Measurements from ENCODE around the gene C1GALT1. TPM values are rescaled to one million over a fixed set of nuclear protein-coding genes. Genes with fewer than 3 reads are reported as not detected.
A peak's percentile ranks its signal among the peaks of the same experiment; 100 is the strongest.
"Not testable (repeated sequence)": the region's sequence is repeated elsewhere in the genome, so short reads cannot be mapped to it uniquely, and the experiment has no call there.

C1GALT1 gene
- total RNA-seq, 1 experiment from 2014 or later: 16.3 TPM

DNA sequence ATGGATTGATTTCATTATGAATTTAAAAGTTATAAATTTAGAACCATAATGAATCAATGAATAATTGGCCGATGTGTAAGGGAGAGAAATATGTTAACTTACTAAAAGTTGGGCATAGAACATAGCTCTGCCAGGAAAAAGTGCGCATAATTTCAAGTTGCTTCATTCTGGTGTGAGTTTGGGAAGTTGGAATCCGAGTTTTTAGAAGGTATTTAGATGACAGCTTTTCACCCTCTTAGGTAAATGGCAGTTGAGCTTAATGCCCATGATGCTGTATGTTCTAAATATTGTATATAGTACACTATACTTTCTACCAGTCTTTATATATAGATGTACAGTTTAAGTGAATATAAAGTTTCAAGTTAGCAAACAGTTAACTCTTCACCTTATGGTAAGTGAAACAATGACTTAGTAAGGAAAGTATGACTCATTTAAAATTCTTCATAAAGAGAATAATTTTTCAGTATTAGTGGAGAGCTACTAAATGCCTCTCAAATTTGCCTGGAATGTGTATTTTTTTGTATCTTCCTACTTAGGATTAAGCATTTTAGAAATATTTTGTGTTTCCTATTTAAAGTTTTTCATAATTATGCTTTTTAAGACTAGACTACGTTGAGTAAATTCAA is 1.6 kb downstream of the C1GALT1 start:
- no peak for DNase-seq
- peak overlapping the region; percentile 97 for H3K4me3 ChIP-seq
- no peaks in the 10 kb centered on the region for H3K27me3 ChIP-seq
- no peaks in the 10 kb centered on the region for H3K9me3 ChIP-seq
- H3K36me3 ChIP-seq: peaks cover 11% of the 10 kb centered on the region; the same call in 1 of the 2 replicates

DNA sequence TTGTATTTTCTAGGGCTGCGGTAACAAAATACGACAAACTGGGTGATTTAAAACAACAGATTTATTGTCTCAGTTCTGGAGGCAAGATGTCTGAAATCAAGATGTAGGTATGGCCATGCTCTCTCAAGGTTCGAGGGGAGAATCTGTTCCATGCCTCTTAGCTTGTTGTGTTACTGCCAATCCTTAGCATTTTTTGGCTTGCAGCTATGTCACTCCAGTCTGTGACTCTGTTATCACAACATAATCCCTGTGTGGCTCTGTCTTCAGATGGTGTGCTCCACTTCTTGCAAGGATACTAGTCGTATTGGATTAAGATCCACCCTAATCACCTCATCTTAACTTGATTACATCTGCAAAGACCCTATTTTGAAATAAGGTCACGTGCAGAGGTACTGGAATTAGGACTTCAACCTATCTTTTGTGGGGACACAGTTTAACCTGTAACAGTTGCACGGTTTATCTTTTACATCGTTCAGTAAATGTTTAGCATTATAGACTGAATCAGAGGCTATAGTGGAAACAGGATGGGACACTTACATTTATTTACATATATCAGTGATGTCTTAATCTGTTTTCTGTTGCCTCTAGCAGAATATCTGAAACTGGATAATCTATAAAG is 3.1 kb downstream of the C1GALT1 start:
- DNase-seq: no peak
- Histone ChIP-seq H3K27me3 (no peaks in the 10 kb centered on the region), H3K9me3 (no peaks in the 10 kb centered on the region), H3K4me3 (no peak overlapping the region), H3K36me3 (peaks cover 11% of the 10 kb centered on the region)

DNA sequence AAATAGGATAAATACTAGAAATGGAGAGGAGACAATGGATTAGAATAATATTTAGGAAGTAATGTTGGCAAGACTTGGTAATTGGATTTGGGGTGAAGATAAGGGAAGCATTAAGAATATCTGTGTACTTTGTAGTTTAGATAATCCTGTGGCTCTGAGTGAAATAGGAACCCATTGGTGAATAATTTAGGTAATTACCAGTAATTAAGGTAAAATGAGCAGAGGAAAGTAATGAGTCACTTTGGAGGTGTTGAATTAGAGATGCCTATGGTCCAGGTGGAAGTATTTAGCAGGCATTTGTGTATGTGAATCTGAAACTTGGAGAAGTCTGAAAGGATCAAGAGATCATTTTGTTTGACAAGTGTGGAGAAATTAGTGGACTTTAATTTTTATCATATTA is 5.7 kb downstream of the C1GALT1 start:
- H3K27me3 ChIP-seq: no peaks in the 10 kb centered on the region

DNA sequence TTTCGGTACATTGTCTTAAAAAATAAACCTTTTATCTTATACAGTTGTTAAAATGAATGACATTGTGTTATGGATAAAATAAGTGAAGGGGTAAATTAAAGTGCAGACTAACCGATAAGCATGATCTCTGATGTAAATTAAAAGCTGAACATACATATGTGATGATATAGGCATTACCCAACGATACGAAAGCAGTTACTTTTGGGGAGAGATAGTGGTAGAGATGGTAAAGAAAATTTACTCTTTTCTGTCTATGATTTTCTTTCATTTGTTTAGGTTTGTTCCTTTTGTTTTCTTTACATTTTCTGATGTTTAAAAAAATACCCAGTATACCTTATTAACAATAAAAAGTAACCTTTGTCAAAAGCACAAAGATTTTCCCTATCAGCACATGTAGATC is 6.4 kb downstream of the C1GALT1 start:
- Histone ChIP-seq H3K36me3 (peaks cover 20% of the 10 kb centered on the region), H3K4me3 (no peak overlapping the region), H3K27me3 (no peaks in the 10 kb centered on the region), H3K9me3 (peaks cover 4% of the 10 kb centered on the region; the same call in 1 of the 2 replicates)
- no peak for DNase-seq

More for the DNA sequence above, 5.7 kb downstream of the C1GALT1 start:
- H3K4me3 ChIP-seq: no peak overlapping the region
- no peak for DNase-seq
- peaks cover 4% of the 10 kb centered on the region; the same call in 1 of the 2 replicates for H3K9me3 ChIP-seq
- peaks cover 20% of the 10 kb centered on the region for H3K36me3 ChIP-seq

DNA sequence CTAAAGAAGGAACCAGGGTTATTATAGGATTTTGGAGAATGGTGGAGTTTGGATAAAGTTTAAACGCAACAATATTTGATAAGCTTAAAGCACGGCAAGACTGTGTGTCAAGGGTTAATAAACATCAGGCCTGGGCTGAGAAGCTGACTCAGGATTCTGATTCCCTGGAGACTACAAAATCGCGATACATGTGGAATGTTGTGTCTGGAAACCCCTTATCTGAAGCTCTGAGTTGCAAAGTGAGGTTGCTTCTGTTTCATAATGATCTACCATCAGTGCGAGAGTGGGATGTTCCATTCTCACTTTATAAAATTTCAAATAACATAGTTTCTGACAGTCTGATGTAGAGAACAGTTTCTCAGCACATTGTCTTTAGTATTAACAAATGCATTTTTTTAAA is 7.8 kb downstream of the C1GALT1 start:
- H3K36me3 ChIP-seq: peaks cover 18% of the 10 kb centered on the region
- H3K9me3 ChIP-seq: peaks cover 4% of the 10 kb centered on the region; the same call in 1 of the 2 replicates
- no peaks in the 10 kb centered on the region for H3K27me3 ChIP-seq
- DNase-seq: no peak
- H3K4me3 ChIP-seq: no peak overlapping the region

DNA sequence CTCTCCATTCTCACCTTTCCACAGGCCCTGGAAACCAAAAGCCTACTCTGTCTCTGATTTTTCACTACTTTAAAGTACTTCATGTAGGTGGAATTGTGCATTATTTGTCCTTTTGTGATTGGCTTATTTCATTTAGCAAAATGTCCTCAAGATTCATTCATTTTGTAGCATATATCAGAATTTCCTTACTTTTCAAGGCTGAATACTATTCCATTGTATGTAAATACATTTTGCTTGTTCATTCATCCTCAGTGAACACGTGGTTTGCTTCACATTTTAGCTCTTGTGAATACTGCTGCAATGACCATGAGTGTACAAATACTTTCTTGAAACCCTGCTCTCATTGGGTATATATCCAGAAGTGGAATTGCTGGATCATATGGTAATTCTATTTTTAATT is 8.8 kb downstream of the C1GALT1 start:
- no peak for DNase-seq
- no peak overlapping the region for H3K4me3 ChIP-seq
- no peaks in the 10 kb centered on the region for H3K27me3 ChIP-seq
- peaks cover 4% of the 10 kb centered on the region; the same call in 1 of the 2 replicates for H3K9me3 ChIP-seq
- peaks cover 12% of the 10 kb centered on the region for H3K36me3 ChIP-seq

DNA sequence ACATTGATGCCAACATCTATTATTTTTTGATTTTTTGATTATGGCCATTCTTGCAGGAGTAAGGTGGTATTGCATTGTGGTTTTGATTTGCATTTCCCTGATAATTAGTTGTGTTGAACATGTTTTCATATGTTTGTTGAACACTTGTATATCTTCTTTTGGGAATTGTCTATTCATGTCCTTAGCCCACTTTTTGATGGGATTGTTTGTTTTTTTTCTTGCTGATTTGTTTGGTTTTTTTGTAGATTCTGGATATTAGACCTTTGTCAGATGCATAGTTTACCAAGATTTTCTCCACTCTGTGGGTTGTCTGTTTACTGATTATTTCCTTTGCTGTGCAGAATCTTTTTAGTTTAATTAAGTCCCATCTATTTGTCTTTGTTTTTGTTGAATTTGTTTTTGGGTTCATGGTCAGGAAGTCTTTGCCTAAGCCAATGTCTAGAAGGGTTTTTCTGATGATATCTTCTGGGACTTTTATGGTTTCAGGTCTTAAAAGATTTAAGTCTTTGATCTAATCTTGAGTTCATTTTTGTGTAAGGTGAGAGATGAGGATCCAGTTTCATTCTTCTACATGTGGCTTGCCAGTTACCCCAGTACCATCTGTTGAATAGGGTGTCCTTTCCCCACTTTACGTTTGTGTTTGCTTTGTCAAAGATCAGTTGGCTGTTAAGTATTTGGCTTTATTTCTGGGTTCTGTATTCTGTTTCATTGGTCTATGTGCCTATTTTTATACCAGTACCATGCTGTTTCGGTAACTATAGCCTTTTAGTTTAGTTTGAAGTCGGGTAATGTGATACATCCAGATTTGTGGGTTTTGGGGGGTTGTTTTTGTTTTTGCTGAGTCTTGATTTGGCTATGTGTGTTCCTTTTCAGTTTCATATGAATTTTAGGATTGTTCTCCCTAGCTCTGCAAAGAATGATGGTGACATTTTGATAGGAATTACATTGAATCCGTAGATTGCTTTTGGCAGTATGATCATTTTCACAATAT is 10.7 kb downstream of the C1GALT1 start:
- H3K27me3 ChIP-seq, H3K9me3 ChIP-seq, DNase-seq, H3K4me3 ChIP-seq: not testable (repeated sequence)
- H3K36me3 ChIP-seq: peaks cover 12% of the 10 kb centered on the region

DNA sequence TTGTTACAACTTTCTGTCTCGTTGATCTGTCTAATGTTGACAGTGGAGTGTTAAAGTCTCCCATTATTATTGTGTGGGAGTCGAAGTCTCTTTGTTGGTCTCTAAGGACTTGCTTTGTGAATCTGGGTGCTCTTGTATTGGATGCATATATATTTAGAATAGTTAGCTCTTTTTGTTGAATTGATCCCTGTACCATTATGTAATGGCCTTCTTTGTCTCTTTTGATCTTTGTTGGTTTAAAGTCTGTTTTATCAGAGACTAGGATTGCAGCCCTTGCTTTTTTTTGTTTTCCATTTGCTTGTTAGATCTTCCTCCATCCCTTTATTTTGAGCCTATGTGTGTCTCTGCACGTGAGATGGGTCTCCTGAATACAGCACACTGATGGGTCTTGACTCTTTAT is 17.2 kb downstream of the C1GALT1 start:
- H3K9me3 ChIP-seq: peaks cover 28% of the 10 kb centered on the region
- not testable (repeated sequence) for H3K27me3 ChIP-seq, DNase-seq

DNA sequence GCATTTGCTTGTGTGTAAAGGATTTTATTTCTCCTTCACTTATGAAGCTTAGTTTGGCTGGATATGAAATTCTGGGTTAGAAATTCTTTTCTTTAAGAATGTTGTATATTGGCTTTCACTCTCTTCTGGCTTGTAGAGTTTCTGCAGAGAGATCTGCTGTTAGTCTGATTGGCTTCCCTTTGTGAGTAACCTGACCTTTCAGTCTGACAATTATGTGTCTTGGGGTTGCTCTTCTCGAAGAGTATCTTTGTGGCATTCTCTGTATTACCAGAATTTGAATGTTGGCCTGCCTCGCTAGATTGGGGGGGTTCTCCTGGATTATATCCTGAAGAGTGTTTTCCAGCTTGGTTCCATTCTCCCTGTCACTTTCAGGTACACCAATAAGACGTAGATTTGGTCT is 17.9 kb downstream of the C1GALT1 start:
- not testable (repeated sequence) for H3K36me3 ChIP-seq, DNase-seq

More for the DNA sequence above, 17.2 kb downstream of the C1GALT1 start:
- H3K36me3 ChIP-seq, H3K4me3 ChIP-seq: not testable (repeated sequence)

DNA sequence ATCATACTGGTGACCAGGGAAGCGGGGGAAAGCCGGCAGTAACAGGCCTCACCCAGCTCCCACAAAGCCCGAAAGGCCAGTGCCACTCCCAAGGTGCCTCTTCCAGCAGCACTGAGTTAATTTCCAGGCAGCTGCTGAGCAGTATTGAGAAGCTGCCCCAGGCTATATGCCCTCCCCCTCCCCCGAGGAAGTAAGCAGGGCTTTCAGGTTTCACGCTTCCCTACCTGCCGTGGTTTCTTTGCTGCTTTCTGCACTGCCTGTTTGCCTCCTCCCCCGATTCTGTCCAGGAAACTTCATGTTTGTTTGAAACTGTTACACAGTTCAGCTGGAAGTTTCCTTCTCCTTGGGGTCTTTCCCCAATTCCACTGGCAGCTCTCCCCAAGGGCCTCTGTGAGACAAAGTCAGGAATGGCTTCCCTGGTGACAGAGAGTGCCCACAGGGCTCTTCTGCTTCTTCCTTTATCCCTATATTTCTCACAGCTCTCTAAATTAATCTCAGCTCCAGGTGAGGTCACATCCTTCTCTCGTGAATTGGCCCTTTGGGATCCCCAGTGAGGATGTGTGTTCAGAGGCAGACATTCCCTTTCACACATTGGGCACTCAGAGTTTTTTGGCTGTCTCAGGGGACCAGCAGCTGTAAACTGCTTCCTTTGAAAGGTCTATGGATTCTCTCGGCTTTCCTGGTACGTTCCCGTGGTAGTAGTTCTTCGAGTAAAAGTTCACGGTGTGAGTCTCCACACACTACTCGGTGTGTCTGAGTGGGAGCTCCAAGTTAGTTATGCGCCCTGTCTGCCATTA is 19.4 kb downstream of the C1GALT1 start:
- H3K9me3 ChIP-seq: peaks cover 26% of the 10 kb centered on the region
- no peaks in the 10 kb centered on the region for H3K27me3 ChIP-seq
- peaks cover 3% of the 10 kb centered on the region for H3K36me3 ChIP-seq
- no peak overlapping the region for H3K4me3 ChIP-seq
- DNase-seq: no peak

More for the DNA sequence above, 17.9 kb downstream of the C1GALT1 start:
- not testable (repeated sequence) for H3K27me3 ChIP-seq, H3K4me3 ChIP-seq
- H3K9me3 ChIP-seq: peaks cover 29% of the 10 kb centered on the region

DNA sequence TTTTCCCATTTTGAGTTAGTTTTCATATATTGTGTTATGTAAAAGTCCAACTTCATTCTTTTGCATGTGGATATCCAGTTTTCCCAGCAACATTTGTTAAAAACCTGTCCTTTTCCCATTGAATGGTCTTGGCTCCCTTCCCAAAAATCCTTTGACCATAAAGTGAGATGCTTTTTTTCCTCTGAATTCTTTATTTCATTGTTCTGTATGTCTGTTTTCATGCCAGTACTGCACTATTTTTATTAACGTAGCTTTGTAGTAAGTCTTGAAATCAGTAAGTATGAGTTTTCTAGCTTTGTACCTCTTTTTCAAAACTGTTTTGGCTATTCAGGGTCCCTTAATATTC is 20.0 kb downstream of the C1GALT1 start:
- Histone ChIP-seq H3K9me3 (peaks cover 23% of the 10 kb centered on the region), H3K27me3 (no peaks in the 10 kb centered on the region), H3K36me3 (peaks cover 5% of the 10 kb centered on the region), H3K4me3 (no peak overlapping the region)
- no peak for DNase-seq

DNA sequence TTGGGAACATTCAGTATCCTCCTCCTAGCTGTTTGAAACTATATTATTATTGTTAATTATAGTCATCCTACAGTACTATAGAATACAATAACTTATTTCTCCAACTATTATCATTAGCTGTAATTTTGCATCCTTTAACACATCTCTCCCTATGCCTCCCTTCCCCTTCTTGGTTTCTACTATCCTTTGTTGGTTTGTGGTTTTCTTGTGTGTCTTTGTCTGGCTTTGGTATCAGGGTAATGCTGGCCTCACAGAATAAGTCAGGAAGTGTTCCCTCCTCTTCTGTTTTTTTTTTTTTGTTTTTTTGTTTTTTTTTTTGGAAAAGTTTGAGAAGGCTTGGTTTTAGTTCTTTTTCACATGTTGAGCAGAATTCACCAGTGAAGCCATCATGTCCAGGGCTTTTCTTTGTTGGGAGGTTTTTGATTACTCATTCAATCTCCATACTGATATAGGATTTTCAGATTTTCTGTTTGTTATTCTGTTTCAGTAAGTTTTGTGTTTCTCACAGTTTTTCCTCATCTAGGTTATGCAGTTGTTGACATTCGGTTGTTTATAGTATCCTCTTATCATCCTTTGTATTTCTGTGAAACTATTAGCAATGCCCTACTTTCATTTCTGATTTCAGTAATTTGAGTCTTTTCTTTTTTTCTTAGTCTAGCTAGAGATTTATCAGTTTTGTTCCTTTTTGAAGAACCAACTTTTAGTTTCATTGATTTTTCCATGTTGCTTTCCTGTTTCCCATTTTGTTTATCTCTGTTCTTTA is 21.6 kb downstream of the C1GALT1 start:
- H3K27me3 ChIP-seq: no peaks in the 10 kb centered on the region
- peaks cover 5% of the 10 kb centered on the region for H3K36me3 ChIP-seq
- H3K4me3 ChIP-seq: no peak overlapping the region
- DNase-seq: no peak
- H3K9me3 ChIP-seq: peaks cover 23% of the 10 kb centered on the region

DNA sequence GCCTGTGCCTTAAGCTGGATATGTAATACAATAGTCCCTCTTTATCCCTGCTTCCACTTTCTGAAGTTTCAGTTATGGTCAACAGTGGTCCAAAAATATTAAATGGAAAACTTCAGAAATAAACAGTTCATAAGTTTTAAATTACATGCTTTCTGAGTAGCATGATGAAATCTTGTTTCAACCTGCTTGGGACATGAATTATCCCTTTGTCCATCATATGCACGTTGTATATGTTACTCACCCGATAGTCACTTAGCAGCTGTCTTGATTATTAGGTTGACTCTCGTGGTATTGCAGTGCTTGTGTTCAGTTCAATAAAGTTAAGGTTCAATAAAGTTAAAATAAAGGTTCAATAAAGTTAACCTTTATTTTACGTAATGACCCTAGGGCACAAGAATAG is 25.5 kb downstream of the C1GALT1 start:
- Histone ChIP-seq H3K27me3 (no peaks in the 10 kb centered on the region), H3K36me3 (peaks cover 8% of the 10 kb centered on the region), H3K9me3 (peaks cover 6% of the 10 kb centered on the region; the same call in 1 of the 2 replicates), H3K4me3 (no peak overlapping the region)
- no peak for DNase-seq

DNA sequence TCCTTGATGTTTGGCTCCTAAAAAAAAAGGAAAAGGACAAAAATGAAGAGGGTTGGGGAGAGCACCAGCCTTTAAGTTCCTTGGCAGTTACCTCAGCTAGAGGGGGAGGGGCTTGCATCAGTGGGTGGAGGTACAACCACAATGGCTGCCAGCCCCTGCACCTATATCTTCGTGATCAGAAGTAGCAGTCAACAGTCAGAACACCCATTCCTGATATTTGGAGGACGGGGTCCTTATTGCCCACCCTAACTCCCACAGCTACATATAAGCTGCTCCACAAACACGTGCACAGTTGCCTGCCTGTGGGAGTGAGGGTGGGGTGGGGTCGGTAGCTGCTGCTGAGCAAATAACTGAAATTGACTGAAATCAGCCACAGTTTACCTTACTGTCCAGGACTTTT is 26.2 kb downstream of the C1GALT1 start:
- Histone ChIP-seq H3K9me3 (peaks cover 6% of the 10 kb centered on the region; the same call in 1 of the 2 replicates), H3K4me3 (no peak overlapping the region), H3K27me3 (no peaks in the 10 kb centered on the region), H3K36me3 (peaks cover 8% of the 10 kb centered on the region)
- DNase-seq: no peak

DNA sequence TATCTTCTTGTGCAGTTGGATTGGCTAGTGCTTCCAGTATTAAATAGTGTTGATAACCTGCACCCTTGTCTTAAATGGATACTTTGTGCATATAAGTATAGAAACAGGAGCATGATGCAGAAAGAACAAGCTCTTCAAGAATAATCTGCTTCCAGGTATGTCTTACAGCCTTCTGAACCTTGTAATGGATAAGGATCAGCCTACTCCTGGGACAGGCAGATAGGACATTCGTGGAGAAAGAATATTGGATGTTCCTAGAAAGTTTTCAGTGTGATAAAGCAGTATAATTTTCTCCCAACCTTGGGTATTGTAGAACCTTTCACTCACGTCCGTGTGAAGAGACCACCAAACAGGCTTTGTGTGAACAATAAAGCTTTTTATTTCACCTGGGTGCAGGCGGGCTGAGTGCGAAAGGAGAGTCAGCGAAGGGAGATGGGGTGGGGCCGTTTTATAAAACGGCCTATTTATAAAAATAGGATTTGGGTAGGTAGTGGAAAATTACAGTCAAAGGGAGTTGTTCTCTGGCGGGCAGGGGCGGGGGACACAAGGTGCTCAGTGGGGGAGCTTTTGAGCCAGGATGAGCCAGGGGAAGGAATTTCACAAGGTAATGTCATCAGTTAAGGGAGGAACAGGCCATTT is 27.2 kb downstream of the C1GALT1 start:
- peaks cover 6% of the 10 kb centered on the region for H3K36me3 ChIP-seq
- H3K9me3 ChIP-seq: peaks cover under 1% of the 10 kb centered on the region; the same call in 1 of the 2 replicates
- no peak overlapping the region for H3K4me3 ChIP-seq
- H3K27me3 ChIP-seq: no peaks in the 10 kb centered on the region
- DNase-seq: no peak
